ENCODE measurements around the gene PPP1R7. TPM values are rescaled to one million over a fixed set of nuclear protein-coding genes. Genes with fewer than 3 reads are reported as not detected.

The PPP1R7 gene
- total and polyA plus RNA-seq, 8 donors = 22.8 to 126 (median 54.6) TPM

GRCh38 chr2:241219030-241219382 is 68.7 kb downstream of the PPP1R7 start:
- WGBS, 5 donors = 38 to 51% (median 45%) methylated on average over 4 of the region's 4 CpGs
- Histone ChIP-seq H3K4me1 (peaks cover 9 to 31% (median 24%) of the 10 kb centered on the region in 4 donors), H3K27me3 (no peaks in the 10 kb centered on the region), H3K27ac (no peak overlapping the region), H3K36me3 (no peaks in the 10 kb centered on the region), H3K4me3 (peak overlapping the region; percentile 59 to 83 (median 66)), H3K9me3 (no peaks in the 10 kb centered on the region)
- TF ChIP-seq, protein P1, sequence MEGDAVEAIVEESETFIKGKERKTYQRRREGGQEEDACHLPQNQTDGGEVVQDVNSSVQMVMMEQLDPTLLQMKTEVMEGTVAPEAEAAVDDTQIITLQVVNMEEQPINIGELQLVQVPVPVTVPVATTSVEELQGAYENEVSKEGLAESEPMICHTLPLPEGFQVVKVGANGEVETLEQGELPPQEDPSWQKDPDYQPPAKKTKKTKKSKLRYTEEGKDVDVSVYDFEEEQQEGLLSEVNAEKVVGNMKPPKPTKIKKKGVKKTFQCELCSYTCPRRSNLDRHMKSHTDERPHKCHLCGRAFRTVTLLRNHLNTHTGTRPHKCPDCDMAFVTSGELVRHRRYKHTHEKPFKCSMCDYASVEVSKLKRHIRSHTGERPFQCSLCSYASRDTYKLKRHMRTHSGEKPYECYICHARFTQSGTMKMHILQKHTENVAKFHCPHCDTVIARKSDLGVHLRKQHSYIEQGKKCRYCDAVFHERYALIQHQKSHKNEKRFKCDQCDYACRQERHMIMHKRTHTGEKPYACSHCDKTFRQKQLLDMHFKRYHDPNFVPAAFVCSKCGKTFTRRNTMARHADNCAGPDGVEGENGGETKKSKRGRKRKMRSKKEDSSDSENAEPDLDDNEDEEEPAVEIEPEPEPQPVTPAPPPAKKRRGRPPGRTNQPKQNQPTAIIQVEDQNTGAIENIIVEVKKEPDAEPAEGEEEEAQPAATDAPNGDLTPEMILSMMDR (IDR thresholded peaks at IDR 0.05) = no peak
- TF ChIP-seq POLR2AphosphoS5 (IDR thresholded peaks at IDR 0.05) = no peak
- no peak for TF ChIP-seq POLR2A (IDR thresholded peaks at IDR 0.05)
- no peak for TF ChIP-seq EP300 (IDR thresholded peaks at IDR 0.05)
- DNase-seq = no peak
- intact Hi-C loops (cut with DNase I; ENCODE audit: low total_unique reads) = no loop called here

DNA sequence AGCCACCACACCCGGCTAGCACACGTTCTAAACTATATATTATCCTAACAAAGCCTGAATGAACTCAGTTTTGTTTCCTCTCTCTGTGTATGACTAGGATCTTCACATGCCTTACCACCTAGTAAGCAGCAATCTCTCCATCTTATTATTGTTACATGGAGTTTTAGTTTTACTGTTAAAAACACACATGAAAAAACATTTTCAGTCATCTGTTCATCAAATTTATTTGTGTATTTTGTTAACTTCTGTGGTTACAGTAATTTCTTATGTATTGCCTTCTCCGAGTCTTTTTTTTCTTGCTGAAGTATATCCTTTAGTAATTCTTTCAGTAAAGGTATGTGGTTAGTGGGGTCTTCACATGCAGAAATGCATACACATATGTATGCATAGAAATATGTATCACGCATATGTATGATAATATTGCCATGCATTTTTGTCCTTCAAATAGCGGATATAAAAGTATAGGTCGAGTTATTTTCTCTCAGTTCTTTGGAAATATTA is 69.6 kb downstream of the PPP1R7 start:
- 85 to 89% (median 87%) methylated on average over 6 of the region's 6 CpGs for WGBS, 5 donors
- TF ChIP-seq POLR2AphosphoS5 (IDR thresholded peaks at IDR 0.05) = no peak
- no peak for TF ChIP-seq POLR2A (IDR thresholded peaks at IDR 0.05)
- TF ChIP-seq EP300 (IDR thresholded peaks at IDR 0.05) = no peak
- TF ChIP-seq, protein P1 (IDR thresholded peaks at IDR 0.05) = no peak

DNA sequence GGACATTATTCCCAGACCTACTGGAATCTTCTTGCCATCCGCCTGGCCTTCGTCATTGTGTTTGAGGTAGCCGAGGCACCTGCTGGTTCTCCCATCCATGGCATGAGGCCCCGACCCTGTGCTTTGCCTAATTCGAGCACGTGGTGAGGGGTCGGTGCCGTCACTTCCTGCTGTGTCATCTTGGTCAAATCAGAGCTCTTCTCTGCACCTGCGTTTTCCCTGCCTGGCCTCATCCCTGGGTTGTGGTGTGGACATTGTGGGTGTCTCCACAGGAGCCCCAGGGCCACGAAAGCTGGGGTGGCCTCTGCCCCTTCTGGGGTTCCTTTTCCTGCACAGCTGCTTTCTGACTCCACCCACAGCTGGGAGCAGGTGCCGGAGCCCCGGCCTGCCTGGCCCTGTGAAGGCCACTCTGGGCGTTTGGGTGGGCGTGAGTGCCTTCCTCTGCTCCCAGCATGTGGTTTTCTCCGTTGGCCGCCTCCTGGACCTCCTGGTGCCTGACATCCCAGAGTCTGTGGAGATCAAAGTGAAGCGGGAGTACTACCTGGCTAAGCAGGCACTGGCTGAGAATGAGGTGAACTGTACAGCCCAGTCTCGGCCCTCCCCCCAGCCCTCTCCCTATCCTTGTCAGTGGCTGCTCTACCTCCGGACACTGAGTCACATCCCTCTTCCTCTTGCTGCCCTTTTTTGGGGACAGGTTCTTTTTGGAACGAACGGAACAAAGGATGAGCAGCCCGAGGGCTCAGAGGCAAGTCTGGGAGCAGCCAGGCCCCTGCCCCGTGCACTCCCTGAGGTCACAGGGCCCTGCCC is 73.1 kb downstream of the PPP1R7 start:
- WGBS, 5 donors = 45 to 59% (median 45%) methylated on average over 17 to 23 of the region's 23 CpGs
- Histone ChIP-seq H3K4me3 (no peak overlapping the region), H3K27me3 (no peaks in the 10 kb centered on the region), H3K36me3 (peaks cover 12 to 36% (median 34%) of the 10 kb centered on the region in 4 donors), H3K27ac (peak overlapping the region in 1 of 5 donors; percentile 17), H3K4me1 (peaks cover 13 to 29% (median 23%) of the 10 kb centered on the region in 4 donors), H3K9me3 (no peaks in the 10 kb centered on the region)
- intact Hi-C loops (cut with DNase I; ENCODE audit: low total_unique reads) = no loop called here
- TF ChIP-seq POLR2A (IDR thresholded peaks at IDR 0.05) (no peak), POLR2AphosphoS5 (IDR thresholded peaks at IDR 0.05) (no peak)
- DNase-seq = no peak

More for the DNA sequence above, 69.6 kb downstream of the PPP1R7 start:
- Histone ChIP-seq H3K9me3 (no peaks in the 10 kb centered on the region), H3K27me3 (no peaks in the 10 kb centered on the region), H3K4me3 (no peak overlapping the region), H3K27ac (no peak overlapping the region), H3K36me3 (peaks cover 0 to 1% (median 0%) of the 10 kb centered on the region in 4 donors), H3K4me1 (peaks cover 16 to 40% (median 32%) of the 10 kb centered on the region in 4 donors)
- intact Hi-C loops (cut with DNase I; ENCODE audit: low total_unique reads) = no loop called here
- DNase-seq = no peak

GRCh38 chr2:241224018-241224850 is 74.0 kb downstream of the PPP1R7 start:
- Histone ChIP-seq H3K36me3 (peaks cover 21 to 44% (median 42%) of the 10 kb centered on the region in 4 donors), H3K27me3 (no peaks in the 10 kb centered on the region), H3K27ac (peak overlapping the region in 1 of 5 donors; percentile 17), H3K4me1 (peaks cover 7 to 21% (median 15%) of the 10 kb centered on the region in 4 donors), H3K4me3 (no peak overlapping the region), H3K9me3 (no peaks in the 10 kb centered on the region)
- TF ChIP-seq, protein P1 (IDR thresholded peaks at IDR 0.05) = no peak
- TF ChIP-seq EP300 (IDR thresholded peaks at IDR 0.05) = no peak
- TF ChIP-seq POLR2A (IDR thresholded peaks at IDR 0.05) = no peak
- TF ChIP-seq POLR2AphosphoS5 (IDR thresholded peaks at IDR 0.05) = no peak
- peak in 1 of 2 donors; percentile 79 for DNase-seq
- intact Hi-C loops (cut with DNase I; ENCODE audit: low total_unique reads) = no loop called here
- 27 to 42% (median 34%) methylated on average over 23 to 26 of the region's 26 CpGs for WGBS, 5 donors
